H54 (cell line): ENCODE results near the gene CPXM1.

ENCODE experiments used
- DNase-seq: peaks from one replicate; pipeline ENCODE4 v3.0.0; 2011; ENCODE audit warnings: low spot score, mixed read lengths; ENCODE audit not compliant: insufficient read length
- FAIRE-seq: peaks from 3 replicates; lab custom pipeline; 2011; peaks lifted over from hg19 to GRCh38; lab: Jason Lieb, UNC
- POLR2A ChIP-seq: IDR thresholded peaks from 2 replicates; pipeline ENCODE4 v1.6.1; 2011; ENCODE audit warnings: low read depth, mild to moderate bottlenecking, low read length

CPXM1 gene

DNA sequence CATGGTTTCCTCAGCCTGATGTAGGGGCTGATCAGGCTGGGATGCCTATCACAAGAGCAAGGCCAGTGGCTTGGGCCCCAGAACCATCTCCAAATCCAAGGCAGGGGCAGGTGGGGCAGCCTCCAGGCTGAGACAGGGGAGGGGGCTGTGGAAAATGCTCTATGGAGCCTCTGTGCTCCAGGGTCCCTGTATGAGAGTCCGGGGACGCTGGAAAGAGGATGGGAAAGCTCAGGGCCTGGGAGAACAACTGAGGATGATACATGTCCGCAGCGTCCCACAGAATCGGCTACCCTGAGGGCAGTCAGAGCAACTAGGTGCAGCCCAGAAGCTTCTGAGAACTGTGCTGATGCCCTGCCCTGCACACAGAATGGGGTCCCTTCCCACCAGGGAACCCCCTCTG is 43.4 kb downstream of the CPXM1 start:
- TF ChIP-seq POLR2A = no peak
- FAIRE-seq = no peak
- DNase-seq = no peak

DNA sequence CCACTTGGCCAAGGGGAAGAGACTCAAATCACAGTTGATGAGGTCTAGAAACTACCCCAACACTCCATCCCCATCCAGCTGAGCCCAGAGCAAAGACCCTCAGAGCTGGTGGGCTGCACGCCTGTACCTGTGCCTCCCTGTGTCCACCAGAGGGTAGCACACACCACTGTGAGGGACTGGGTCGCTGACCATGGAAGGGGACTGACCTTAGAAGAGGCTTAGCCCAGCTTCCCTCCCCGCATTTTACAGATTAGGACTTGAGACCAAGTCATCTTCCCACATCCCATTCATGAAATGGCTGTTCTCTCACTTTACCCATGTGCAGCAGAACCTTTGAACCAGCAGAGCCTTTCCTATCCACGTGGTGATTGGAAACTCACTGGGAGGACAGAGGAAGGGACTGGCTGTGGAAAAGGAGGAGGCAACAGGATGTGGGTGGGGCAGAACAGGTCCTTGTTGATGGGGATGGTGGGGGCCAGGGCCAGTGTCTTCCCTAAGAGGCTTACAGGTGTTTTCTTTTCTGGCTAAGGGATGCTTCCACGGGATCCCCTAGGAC is 44.3 kb downstream of the CPXM1 start:
- no peak for TF ChIP-seq POLR2A
- DNase-seq (no peak), FAIRE-seq (no peak)

DNA sequence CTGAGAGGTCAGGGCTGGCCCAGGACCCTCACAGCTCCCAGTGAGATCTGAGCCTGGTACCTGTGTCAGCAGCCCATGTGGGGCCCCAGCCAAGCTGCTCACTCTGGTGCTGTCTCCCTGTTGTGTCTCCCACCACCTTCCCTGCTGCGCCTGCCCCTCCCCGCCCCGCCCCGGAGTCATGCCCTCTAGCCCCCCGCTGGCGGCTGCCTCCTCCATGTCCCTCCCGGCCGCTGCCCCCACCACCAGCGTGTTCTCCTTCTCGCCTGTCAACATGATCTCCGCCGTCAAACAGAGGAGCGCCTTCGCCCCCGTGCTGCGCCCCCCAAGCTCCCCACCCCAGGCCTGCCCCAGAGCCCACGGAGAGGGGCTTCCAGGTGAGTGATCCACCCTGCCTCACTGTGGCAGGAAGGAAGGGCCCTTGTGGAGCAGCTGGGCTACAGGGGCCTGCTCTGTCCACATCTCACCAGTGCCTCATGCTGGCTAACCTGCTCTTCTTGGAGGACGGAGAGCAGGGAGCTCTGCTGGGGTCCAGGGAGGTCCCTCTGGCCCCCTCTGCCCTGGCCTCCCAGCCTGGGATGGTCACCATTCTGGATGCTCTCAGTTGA is 44.9 kb downstream of the CPXM1 start:
- no peak for DNase-seq
- FAIRE-seq = no peak
- no peak for TF ChIP-seq POLR2A

DNA sequence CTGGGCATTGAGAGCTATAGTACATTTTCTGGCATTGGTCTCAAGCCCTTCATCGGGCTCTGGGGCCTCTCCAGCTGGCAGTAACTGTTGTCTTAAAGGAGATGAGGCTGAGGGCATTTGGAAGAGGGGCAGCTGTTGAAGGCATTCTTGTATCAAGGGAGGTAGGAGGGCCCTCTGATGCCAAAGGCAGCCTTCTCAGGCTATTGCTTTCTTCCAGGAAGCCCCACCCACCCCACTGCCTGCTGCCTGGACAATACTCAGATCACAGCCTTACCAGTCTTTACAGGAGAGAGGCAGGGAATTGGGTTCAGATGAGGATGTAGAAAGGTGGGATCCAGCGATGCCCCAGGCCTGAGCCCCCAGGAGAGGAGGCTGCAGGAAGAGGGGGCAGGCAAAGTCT is 46.0 kb downstream of the CPXM1 start:
- DNase-seq = no peak
- no peak for FAIRE-seq
- TF ChIP-seq POLR2A = no peak

DNA sequence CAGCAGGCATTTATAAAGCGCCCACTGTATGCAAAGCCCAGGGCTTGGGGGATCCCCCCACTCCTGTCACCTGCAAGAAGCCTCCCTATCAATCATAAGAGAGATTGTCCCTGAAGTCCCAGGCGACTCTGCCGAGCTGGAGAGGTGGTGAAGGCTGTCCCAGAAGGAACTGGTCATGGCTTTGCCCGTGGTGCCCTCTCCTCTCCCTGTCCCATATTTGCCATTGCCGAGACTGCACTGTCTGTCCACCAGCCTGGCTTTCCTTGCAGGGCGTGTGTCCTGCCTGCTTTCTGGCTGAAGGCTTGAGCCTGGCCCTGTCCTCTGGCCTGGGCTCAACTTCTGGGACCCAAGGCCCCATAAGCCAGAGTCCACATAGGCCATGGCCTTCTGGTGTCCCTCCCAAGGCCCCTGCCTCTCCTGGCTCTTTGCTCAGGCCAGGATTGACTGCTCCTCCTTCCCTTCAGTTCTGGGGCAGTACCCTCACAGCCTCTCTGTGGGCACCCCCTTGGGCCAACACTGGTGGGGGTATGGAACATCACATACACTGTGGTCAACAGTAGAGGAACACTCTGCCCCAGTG is 46.9 kb downstream of the CPXM1 start:
- DNase-seq (no peak), FAIRE-seq (no peak)
- TF ChIP-seq POLR2A = no peak

DNA sequence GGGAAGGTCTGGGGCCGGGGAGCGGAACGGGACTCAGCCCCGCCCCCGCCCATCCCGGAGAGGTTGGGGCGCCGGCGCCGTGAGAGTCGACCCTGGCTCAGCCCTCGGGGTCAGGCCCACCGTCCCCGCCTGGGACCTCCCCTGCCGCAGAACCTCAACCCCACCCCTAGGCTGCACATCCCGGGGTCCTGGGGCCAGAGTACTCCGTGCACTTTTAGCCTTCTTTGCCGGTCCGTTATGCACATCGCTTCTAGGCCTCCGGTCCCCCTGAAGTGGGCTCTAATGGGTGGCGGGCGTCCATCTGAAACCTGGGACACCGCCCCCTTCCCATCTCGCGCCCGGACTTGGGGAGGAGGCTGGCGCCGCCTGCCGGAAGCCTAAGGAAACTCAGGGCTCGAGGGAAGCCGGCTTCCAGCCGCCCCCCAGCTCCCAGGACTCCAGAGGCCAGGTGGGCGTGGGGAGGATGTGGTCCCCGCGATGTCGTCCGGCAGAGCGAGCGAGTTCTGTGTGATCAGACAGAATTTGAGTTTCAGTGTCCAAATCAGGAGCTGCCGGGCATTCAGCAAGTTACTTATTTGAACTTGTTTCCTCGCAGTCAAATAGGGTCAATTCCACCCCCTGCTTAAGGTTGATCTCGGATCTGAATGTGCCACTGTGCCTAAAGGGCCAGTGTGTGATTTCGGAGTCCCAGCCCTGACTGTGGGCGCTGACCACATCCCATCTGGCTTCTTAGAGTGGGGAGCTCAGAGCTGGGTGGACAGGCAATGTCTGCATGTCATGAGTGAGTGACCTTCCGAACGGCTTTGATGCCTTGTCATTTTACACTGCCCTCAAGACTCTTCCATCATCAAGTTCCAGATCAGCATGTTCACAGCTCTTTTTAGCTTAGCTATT is 47.6 kb downstream of the CPXM1 start:
- DNase-seq (peak; percentile 90), FAIRE-seq (no peak)
- TF ChIP-seq POLR2A = no peak

DNA sequence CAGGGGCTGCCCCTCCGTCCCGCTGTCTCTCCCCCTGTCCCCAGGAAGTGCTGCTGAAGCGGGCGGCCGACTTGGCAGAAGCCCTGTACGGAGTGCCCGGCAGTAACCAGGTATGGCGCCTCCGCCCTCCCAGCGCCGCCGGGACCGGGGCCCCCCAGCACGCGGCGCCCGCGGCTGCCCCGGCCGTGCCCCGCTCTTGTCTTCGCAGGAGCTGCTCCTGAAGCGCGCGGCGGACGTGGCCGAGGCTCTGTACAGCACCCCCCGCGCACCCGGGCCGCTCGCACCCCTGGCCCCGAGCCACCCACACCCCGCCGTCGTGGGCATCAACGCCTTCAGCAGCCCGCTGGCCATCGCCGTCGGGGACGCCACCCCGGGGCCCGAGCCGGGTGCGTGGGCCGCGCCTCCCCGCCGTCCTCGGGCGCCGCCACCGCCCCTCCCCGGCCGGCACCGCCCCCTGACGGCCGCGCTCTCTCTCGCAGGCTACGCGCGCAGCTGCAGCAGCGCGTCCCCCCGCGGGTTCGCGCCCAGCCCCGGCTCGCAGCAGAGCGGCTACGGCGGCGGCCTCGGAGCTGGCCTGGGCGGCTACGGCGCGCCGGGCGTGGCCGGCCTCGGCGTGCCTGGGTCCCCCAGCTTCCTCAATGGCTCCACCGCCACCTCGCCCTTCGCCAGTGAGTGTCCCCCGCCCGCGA is 48.4 kb downstream of the CPXM1 start:
- TF ChIP-seq POLR2A = no peak
- DNase-seq (peak; percentile 76), FAIRE-seq (no peak)

DNA sequence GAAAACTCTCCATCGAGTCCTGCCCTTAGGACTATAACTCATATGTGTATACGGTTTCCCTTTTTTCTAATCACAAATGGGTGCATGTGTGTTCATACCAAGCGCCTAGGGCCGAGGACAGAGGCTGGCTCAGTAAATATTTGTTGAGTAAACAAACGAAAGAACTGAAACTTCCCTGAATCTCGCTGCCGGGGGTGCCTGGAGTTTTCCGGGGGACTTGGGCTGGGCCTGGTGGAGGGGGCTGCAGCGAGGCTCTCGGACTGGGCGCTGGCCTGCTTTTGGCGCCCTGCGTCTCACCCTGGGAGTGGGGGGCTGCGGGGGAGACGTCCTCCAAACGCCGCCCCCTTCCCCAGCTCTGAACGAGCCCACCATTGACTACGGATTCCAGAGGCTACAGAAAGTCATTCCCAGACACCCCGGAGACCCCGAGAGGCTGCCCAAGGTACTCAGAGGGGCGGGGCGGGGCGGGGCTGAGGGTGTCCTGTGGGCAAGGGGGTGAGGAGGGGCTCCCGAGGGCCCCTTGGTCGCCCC is 49.0 kb downstream of the CPXM1 start:
- FAIRE-seq (no peak), DNase-seq (no peak)
- no peak for TF ChIP-seq POLR2A

DNA sequence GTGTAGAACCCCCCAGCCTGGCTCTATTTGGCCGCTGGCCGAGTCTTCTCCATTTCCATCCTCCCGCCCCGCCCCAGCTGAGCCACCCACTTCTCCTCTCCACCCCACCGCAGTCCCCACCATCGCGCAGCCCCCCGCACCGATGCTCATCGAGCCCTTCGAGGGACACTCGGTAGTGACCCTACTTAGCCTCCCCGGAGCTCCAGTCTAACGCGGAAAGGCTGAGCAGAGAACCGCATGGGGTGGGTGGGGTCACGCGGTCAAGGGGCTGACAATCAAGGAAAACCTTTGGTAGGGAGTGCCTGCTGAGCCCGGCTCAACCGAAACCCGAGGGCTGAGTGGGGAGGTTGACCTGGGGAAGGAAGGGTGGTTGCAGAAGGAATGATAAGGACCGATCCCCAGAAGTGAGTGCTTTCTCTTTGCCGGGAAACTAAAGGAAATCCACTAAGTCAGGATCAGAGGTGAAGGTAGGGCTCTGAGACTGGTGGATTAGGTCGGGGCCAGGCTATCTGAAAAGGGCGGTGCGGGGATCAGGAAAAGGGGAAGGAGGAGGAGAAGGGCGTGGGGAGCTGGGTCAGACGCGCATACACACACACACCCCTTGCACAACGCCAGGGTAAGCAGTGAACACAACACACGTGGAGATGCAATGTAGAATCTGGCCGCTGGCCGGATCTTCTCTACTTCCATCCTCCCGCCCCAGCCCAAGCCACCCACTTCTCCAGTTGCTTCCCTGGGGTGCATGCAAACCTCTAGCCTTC is 49.8 kb downstream of the CPXM1 start:
- DNase-seq = no peak
- TF ChIP-seq POLR2A = no peak
- no peak for FAIRE-seq

DNA sequence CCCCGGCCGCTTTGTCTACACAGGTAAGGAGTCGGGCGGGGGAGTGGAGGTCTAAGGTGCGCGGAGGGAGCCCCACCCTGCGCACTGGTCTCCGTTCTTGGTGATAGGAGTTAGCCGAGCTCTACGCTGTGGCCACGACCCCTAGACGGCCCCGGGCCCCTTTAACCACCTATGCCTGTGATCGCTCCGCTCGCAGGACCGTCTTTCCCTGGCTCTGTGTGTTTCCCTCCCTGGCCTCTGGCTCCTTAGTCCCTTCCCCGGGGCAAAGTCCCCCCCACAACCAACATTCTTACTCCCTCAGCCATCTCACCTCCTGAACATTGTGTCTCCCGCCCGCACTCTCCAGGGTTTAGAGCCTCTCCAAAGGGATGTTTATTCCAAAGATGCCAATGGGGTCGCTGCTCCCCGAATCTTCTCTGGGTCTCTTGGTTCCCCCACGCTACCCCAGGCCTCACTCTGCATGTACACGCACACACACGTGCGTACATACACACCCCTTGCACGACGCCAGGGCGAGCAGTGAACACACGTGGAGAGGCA is 50.4 kb downstream of the CPXM1 start:
- no peak for FAIRE-seq
- no peak for DNase-seq
- no peak for TF ChIP-seq POLR2A

DNA sequence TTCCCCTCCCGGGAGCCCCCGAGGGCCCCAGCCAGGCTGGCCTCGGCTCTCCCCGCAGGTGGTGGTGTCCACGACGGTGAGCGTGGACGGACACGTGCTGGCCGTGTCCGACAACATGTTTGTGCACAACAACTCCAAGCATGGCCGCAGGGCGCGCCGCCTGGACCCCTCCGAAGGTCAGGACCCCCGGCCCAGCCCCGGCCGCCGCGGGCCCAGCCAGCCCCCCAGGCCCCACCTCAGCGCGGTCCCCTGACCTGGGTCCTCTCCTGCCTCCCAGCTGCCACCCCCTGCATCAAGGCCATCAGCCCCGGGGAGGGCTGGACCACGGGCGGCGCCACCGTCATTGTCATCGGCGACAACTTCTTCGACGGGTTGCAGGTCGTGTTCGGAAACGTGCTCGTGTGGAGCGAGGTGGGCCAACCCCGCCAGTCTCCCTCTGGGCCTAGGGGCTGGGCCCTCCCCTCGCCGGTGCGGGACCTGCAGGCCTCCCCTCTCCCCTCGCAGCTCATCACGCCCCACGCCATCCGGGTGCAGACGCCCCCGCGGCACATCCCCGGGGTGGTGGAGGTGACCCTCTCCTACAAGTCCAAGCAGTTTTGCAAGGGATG is 51.0 kb downstream of the CPXM1 start:
- DNase-seq (no peak), FAIRE-seq (no peak)
- no peak for TF ChIP-seq POLR2A

DNA sequence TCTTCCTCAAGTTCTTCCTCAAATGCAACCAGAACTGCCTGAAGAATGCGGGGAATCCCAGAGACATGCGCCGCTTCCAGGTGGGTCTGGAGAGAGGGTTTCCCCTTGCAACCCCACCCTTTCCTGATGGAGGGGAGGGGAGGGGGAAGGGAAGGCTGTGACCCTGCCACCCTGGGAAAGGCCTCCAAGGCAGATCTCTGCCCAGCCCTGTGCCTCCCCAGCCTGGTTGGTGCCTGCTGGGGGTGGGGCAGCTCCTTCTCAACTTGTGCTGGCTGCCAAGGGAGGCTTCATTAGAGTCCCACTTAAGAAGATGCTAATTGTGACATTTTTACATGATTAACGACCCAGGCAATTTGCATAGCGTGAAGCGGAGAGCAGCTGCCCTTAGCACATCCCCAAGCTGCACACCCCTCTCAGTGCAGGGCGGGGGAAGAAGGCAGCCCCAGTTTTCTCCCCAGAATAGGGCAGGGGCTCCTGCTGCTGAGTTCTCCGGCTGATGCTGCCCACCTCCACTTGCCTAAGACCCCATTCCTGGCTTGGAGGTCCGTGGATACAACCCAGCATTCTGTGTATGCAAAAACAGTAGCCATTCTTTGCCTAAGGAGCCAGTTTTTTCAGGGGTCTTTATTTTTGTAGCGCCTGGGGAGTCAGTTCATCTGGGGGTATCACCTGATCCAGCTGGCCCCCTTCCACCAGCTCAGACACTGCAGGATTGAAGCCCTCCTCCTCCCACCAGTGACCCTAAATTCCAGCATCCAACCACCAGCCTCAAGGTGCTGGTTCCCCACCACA is 51.7 kb downstream of the CPXM1 start:
- no peak for FAIRE-seq
- no peak for DNase-seq

More for the DNA sequence above, 51.7 kb downstream of the CPXM1 start:
- no peak for TF ChIP-seq POLR2A
